Activated naive CD4-positive, alpha-beta T cell treated with anti-CD3 and anti-CD28 coated beads, Interleukin-2, amount 50 U/mL, for 24 hours (primary cell): Measurements from ENCODE around the gene IL22RA1.

Experiments
- H3K27ac Mint-ChIP-seq: one replicate; pipeline ENCODE4 v1.8.0; 2021; ENCODE audit warnings: mild to moderate bottlenecking, mixed read lengths
- H3K27me3 Mint-ChIP-seq: one replicate; pipeline ENCODE4 v1.8.0; 2021; ENCODE audit warnings: mixed read lengths
- H3K36me3 Mint-ChIP-seq: one replicate; pipeline ENCODE4 v1.8.0; 2021; ENCODE audit warnings: mixed read lengths
- H3K4me1 Mint-ChIP-seq: one replicate; pipeline ENCODE4 v1.8.0; 2021; ENCODE audit warnings: mixed read lengths
- H3K4me3 Mint-ChIP-seq: one replicate; pipeline ENCODE4 v1.8.0; 2021; ENCODE audit warnings: mild to moderate bottlenecking, mixed read lengths
- H3K9me3 Mint-ChIP-seq: one replicate; pipeline ENCODE4 v1.8.0; 2021; ENCODE audit warnings: mixed read lengths

Gene IL22RA1

GRCh38 chr1:24175033-24175755 lies 32.3 kb upstream of the IL22RA1 start:
- Mint-ChIP-seq H3K27ac (no peak overlapping the region), H3K27me3 (no peaks in the 10 kb centered on the region), H3K4me1 (no peaks in the 10 kb centered on the region), H3K4me3 (no peak overlapping the region), H3K9me3 (no peaks in the 10 kb centered on the region), H3K36me3 (peaks cover 3% of the 10 kb centered on the region)

GRCh38 chr1:24173638-24174575 lies 31.0 kb upstream of the IL22RA1 start:
- H3K27me3 Mint-ChIP-seq = no peaks in the 10 kb centered on the region
- H3K9me3 Mint-ChIP-seq = no peaks in the 10 kb centered on the region
- no peak overlapping the region for H3K4me3 Mint-ChIP-seq
- peaks cover 3% of the 10 kb centered on the region for H3K36me3 Mint-ChIP-seq
- H3K4me1 Mint-ChIP-seq = no peaks in the 10 kb centered on the region
- H3K27ac Mint-ChIP-seq = no peak overlapping the region

- Mint-ChIP-seq H3K36me3 (peaks cover 3% of the 10 kb centered on the region), H3K27ac (no peak overlapping the region), H3K9me3 (no peaks in the 10 kb centered on the region), H3K4me3 (no peak overlapping the region), H3K27me3 (no peaks in the 10 kb centered on the region), H3K4me1 (no peaks in the 10 kb centered on the region)
Measured at GRCh38 chr1:24172598-24172997, 29.7 kb upstream of the IL22RA1 start.

DNA sequence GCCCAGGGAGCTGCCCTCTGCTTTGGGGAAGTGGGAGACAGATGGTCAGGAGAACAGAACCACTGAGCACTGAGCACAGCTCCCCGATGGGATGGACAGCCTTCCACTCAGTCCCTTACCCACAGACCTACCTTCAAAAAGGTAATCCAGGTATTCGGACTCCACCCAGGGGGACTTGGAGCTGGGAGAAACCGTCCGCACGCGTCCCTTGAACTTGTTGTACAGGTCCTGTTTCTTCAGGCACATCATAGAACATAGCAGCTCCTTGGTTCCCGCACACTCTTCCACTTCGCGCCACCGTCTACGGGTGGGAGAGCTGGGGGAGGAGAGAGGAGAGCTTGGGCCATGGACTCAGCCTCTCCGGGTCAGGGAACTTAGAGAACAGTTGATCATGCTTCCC lies 26.3 kb upstream of the IL22RA1 start:
- H3K4me1 Mint-ChIP-seq = no peaks in the 10 kb centered on the region
- H3K9me3 Mint-ChIP-seq = no peaks in the 10 kb centered on the region
- H3K36me3 Mint-ChIP-seq = peaks cover 6% of the 10 kb centered on the region
- H3K27me3 Mint-ChIP-seq = no peaks in the 10 kb centered on the region
- no peak overlapping the region for H3K4me3 Mint-ChIP-seq
- no peak overlapping the region for H3K27ac Mint-ChIP-seq

- Mint-ChIP-seq H3K36me3 (peaks cover 6% of the 10 kb centered on the region), H3K4me1 (no peaks in the 10 kb centered on the region), H3K27ac (no peak overlapping the region), H3K27me3 (no peaks in the 10 kb centered on the region), H3K9me3 (no peaks in the 10 kb centered on the region), H3K4me3 (no peak overlapping the region)
Measured at GRCh38 chr1:24168245-24168644, 25.3 kb upstream of the IL22RA1 start.

DNA sequence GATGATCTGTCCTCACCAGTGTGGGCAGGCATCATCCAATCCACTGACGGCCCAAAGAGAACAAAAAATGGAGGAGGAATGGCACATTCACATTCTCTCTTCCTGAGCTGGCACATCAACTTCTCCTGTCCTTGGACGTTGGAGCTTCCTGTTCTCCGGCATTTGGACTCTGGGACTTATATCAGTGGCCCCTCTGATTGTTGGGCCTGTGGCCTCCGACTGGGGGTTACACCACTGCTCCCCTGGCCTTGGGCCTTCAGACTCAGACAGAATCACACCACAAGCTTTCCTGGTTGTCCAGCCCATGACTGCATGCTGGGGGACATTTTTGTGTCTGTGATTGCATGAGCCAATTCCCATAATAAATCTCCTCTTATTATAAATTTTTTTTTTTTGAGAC lies 24.1 kb upstream of the IL22RA1 start:
- Mint-ChIP-seq H3K27ac (no peak overlapping the region), H3K27me3 (no peaks in the 10 kb centered on the region), H3K9me3 (no peaks in the 10 kb centered on the region), H3K36me3 (peaks cover 3% of the 10 kb centered on the region), H3K4me1 (peaks cover 4% of the 10 kb centered on the region), H3K4me3 (no peak overlapping the region)

DNA sequence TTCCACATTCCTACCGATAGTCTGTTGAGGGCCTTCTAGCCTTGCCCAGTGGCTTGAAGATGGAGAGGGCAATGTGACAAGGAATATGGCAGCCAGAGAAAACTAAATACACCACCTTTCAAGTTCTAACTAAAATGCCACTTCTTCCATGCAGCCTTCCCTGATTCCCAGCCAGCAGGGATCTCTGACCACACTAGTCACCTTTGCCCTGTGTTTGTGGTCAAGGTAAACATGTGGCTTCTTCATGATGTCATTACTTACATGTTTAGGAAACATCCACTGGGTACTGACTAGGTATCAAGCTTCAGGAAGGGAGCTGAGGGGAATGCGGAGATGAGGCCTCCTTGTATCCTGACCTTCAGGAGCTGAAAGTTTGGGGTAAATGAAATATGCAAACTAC lies 22.6 kb upstream of the IL22RA1 start:
- Mint-ChIP-seq H3K4me3 (no peak overlapping the region), H3K9me3 (no peaks in the 10 kb centered on the region), H3K27ac (no peak overlapping the region), H3K4me1 (peaks cover 4% of the 10 kb centered on the region), H3K36me3 (peaks cover 3% of the 10 kb centered on the region), H3K27me3 (no peaks in the 10 kb centered on the region)

- Mint-ChIP-seq H3K27ac (no peak overlapping the region), H3K4me1 (peaks cover 4% of the 10 kb centered on the region), H3K27me3 (no peaks in the 10 kb centered on the region), H3K9me3 (no peaks in the 10 kb centered on the region), H3K4me3 (no peak overlapping the region), H3K36me3 (peaks cover 3% of the 10 kb centered on the region)
Measured at GRCh38 chr1:24164004-24164403, 21.1 kb upstream of the IL22RA1 start.

GRCh38 chr1:24162201-24162600 lies 19.3 kb upstream of the IL22RA1 start:
- Mint-ChIP-seq H3K27ac (no peak overlapping the region), H3K4me3 (no peak overlapping the region), H3K9me3 (no peaks in the 10 kb centered on the region), H3K4me1 (peaks cover 4% of the 10 kb centered on the region), H3K27me3 (no peaks in the 10 kb centered on the region), H3K36me3 (peaks cover 3% of the 10 kb centered on the region)

- Mint-ChIP-seq H3K27me3 (no peaks in the 10 kb centered on the region), H3K36me3 (peaks cover 3% of the 10 kb centered on the region), H3K9me3 (no peaks in the 10 kb centered on the region), H3K4me3 (no peak overlapping the region), H3K4me1 (peaks cover 4% of the 10 kb centered on the region), H3K27ac (no peak overlapping the region)
Measured at GRCh38 chr1:24161270-24161669, 18.3 kb upstream of the IL22RA1 start.

DNA sequence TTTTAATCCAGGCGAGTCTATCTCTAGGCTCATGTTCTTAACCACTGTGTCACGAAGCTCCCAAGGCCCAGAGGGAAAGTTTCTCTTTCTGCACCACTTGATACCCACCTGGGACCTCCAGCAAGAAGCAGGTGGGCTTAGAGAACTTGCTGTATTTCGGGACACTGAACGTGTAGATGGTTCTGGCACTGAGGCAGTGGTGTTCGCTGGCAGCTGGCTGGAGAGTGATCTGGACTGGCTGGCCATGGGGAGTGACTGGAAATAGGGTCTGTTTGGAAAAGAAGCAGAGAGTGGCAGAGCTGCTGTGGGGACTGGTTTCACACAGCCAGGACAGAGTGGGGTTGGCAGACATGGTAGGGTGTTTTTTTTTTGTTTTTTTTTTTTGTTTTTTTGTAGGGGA lies 16.4 kb upstream of the IL22RA1 start:
- H3K36me3 Mint-ChIP-seq = no peaks in the 10 kb centered on the region
- no peaks in the 10 kb centered on the region for H3K27me3 Mint-ChIP-seq
- H3K27ac Mint-ChIP-seq = no peak overlapping the region
- no peaks in the 10 kb centered on the region for H3K9me3 Mint-ChIP-seq
- no peak overlapping the region for H3K4me3 Mint-ChIP-seq
- H3K4me1 Mint-ChIP-seq = peaks cover 4% of the 10 kb centered on the region

GRCh38 chr1:24157918-24158481 lies 15.1 kb upstream of the IL22RA1 start:
- peaks cover 4% of the 10 kb centered on the region for H3K4me1 Mint-ChIP-seq
- H3K27me3 Mint-ChIP-seq = peaks cover 3% of the 10 kb centered on the region
- no peaks in the 10 kb centered on the region for H3K36me3 Mint-ChIP-seq
- no peaks in the 10 kb centered on the region for H3K9me3 Mint-ChIP-seq
- no peak overlapping the region for H3K27ac Mint-ChIP-seq
- H3K4me3 Mint-ChIP-seq = no peak overlapping the region

DNA sequence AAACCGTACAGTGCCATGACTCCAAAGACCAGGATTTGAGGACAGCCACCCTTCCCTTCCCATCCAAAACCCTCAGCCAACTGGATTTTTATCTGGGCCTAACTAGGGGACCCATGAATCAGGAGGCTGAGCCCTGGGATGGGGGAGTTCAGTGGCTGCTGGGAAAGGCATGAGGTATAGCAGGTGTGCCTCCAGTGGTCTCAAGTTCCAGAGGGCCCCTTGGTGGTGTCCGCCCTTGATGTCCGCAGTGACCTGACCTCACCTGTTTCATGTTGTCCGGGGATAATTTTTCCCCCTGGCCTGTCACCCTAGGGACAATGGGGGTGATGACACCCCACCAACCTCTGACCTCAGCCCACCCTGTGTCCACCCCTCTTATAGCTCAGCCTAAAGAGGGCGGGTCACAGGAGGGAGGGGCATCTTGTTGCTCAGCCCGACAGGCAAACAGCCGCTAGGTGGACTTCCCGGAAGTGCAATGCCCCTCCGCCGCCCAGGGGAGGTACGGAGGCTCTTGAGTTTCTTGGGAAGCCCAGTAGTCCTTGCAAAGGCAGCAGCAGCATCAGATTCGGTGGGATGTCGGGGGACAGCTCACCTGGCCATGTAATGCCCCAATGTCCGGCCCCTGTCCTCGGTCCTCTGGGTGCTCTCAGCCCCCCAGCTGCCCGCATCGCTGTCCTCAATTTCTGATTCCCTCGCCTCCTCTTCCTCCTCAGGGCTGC lies 13.8 kb upstream of the IL22RA1 start:
- H3K27ac Mint-ChIP-seq = no peak overlapping the region
- H3K27me3 Mint-ChIP-seq = peaks cover 7% of the 10 kb centered on the region
- H3K4me1 Mint-ChIP-seq = no peaks in the 10 kb centered on the region
- H3K9me3 Mint-ChIP-seq = no peaks in the 10 kb centered on the region
- no peaks in the 10 kb centered on the region for H3K36me3 Mint-ChIP-seq
- no peak overlapping the region for H3K4me3 Mint-ChIP-seq

GRCh38 chr1:24155011-24155782 lies 12.3 kb upstream of the IL22RA1 start:
- Mint-ChIP-seq H3K9me3 (no peaks in the 10 kb centered on the region), H3K27ac (no peak overlapping the region), H3K4me1 (peaks cover 13% of the 10 kb centered on the region), H3K27me3 (peaks cover 19% of the 10 kb centered on the region), H3K4me3 (no peak overlapping the region), H3K36me3 (no peaks in the 10 kb centered on the region)

GRCh38 chr1:24154215-24154614 lies 11.3 kb upstream of the IL22RA1 start:
- H3K27ac Mint-ChIP-seq = no peak overlapping the region
- peaks cover 19% of the 10 kb centered on the region for H3K4me1 Mint-ChIP-seq
- H3K36me3 Mint-ChIP-seq = no peaks in the 10 kb centered on the region
- peaks cover 19% of the 10 kb centered on the region for H3K27me3 Mint-ChIP-seq
- H3K4me3 Mint-ChIP-seq = no peak overlapping the region
- H3K9me3 Mint-ChIP-seq = no peaks in the 10 kb centered on the region
